WTC11 (cell line): ENCODE data around the gene SOX4. TPM values are rescaled to one million over a fixed set of nuclear protein-coding genes. Genes with fewer than 3 reads are reported as not detected.

Source experiments
- CREB1 ChIP-seq: sonication (generic); formaldehyde crosslinking; IDR thresholded peaks from 2 replicates; pipeline ENCODE4 v1.8.0; 2023; ENCODE audit warnings: mild to moderate bottlenecking, missing genetic modification reagents
- CREM ChIP-seq: sonication (generic); formaldehyde crosslinking; IDR thresholded peaks from 2 replicates; pipeline ENCODE4 v1.8.1; 2022; ENCODE audit warnings: mild to moderate bottlenecking, missing genetic modification reagents, moderate library complexity
- EMX1 ChIP-seq: fragments of 250-450 bp; sonication (Bioruptor Pico); IDR thresholded peaks from 2 replicates; pipeline ENCODE4 v1.8.0; 2021; ENCODE audit warnings: mild to moderate bottlenecking
- FOXK1 ChIP-seq: sonication (generic); formaldehyde crosslinking; IDR thresholded peaks from 2 replicates; pipeline ENCODE4 v1.8.0; 2022; ENCODE audit warnings: mild to moderate bottlenecking, moderate library complexity, missing genetic modification reagents
- JAZF1 ChIP-seq: fragments of 250-450 bp; sonication (Bioruptor Pico); IDR thresholded peaks from 2 replicates; pipeline ENCODE4 v1.9.0; 2021; ENCODE audit warnings: moderate library complexity, mild to moderate bottlenecking, inconsistent platforms
- NR1H2 ChIP-seq: sonication (generic); formaldehyde crosslinking; IDR thresholded peaks from 2 replicates; pipeline ENCODE4 v1.9.0; 2021; ENCODE audit warnings: mild to moderate bottlenecking, moderate library complexity, missing genetic modification reagents
- RORB ChIP-seq: fragments of 250-450 bp; sonication (Bioruptor Pico); IDR thresholded peaks from 2 replicates; pipeline ENCODE4 v1.9.0; 2021; ENCODE audit warnings: mild to moderate bottlenecking
- ZNF219 ChIP-seq: sonication (generic); formaldehyde crosslinking; IDR thresholded peaks from 2 replicates; pipeline ENCODE4 v1.8.0; 2023; ENCODE audit warnings: missing genetic modification reagents, mild to moderate bottlenecking, borderline replicate concordance
- total RNA-seq: library from RNA; stranded (reverse); gene quantifications from 3 replicates; pipeline ENCODE4 v1.2.3, GENCODE V29; 2021
- TF ChIP-seq, protein P1 (sequence below): sonication (generic); formaldehyde crosslinking; IDR thresholded peaks from 2 replicates; pipeline ENCODE4 v1.8.1; 2022; ENCODE audit warnings: mild to moderate bottlenecking, missing genetic modification reagents, moderate library complexity, borderline replicate concordance
- TF ChIP-seq, protein P2 (sequence below): sonication (generic); formaldehyde crosslinking; IDR thresholded peaks from 2 replicates; pipeline ENCODE4 v1.8.1; 2023; ENCODE audit warnings: mild to moderate bottlenecking, missing genetic modification reagents, moderate library complexity
- TF ChIP-seq, protein P3 (sequence below): fragments of 250-450 bp; sonication (Bioruptor Pico); IDR thresholded peaks from 2 replicates; pipeline ENCODE4 v1.9.0; 2021; ENCODE audit warnings: mild to moderate bottlenecking
- TF ChIP-seq, protein P4 (sequence below): sonication (generic); formaldehyde crosslinking; IDR thresholded peaks from 2 replicates; pipeline ENCODE4 v1.8.1; 2022; ENCODE audit warnings: missing genetic modification reagents, borderline replicate concordance
- TF ChIP-seq, protein P5 (sequence below): sonication (generic); formaldehyde crosslinking; IDR thresholded peaks from 2 replicates; pipeline ENCODE4 v1.8.0; 2022; ENCODE audit warnings: mild to moderate bottlenecking, missing genetic modification reagents
- TF ChIP-seq, protein P6 (sequence below): sonication (generic); formaldehyde crosslinking; conservative IDR thresholded peaks from 2 replicates; pipeline ENCODE4 v1.8.1; 2022; ENCODE audit warnings: mild to moderate bottlenecking, missing genetic modification reagents
- TF ChIP-seq, protein P7 (sequence below): sonication (generic); formaldehyde crosslinking; IDR thresholded peaks from 2 replicates; pipeline ENCODE4 v1.8.1; 2023; ENCODE audit warnings: mild to moderate bottlenecking, missing genetic modification reagents, moderate library complexity
- TF ChIP-seq, protein P8 (sequence below): fragments of 250-450 bp; sonication (Bioruptor Pico); conservative IDR thresholded peaks from 2 replicates; pipeline ENCODE4 v1.9.0; 2021; ENCODE audit warnings: mild to moderate bottlenecking

The SOX4 gene
- total RNA-seq, 1 experiment from 2014 or later = 182 TPM

DNA sequence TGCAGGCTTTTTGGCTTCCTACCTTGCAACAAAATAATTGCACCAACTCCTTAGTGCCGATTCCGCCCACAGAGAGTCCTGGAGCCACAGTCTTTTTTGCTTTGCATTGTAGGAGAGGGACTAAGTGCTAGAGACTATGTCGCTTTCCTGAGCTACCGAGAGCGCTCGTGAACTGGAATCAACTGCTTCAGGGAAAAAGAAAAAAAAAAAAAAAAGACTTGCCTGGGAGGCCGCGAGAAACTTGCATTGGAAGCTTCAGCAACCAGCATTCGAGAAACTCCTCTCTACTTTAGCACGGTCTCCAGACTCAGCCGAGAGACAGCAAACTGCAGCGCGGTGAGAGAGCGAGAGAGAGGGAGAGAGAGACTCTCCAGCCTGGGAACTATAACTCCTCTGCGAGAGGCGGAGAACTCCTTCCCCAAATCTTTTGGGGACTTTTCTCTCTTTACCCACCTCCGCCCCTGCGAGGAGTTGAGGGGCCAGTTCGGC, 420 bp downstream of the SOX4 start (continued):
- TF ChIP-seq, protein P1, sequence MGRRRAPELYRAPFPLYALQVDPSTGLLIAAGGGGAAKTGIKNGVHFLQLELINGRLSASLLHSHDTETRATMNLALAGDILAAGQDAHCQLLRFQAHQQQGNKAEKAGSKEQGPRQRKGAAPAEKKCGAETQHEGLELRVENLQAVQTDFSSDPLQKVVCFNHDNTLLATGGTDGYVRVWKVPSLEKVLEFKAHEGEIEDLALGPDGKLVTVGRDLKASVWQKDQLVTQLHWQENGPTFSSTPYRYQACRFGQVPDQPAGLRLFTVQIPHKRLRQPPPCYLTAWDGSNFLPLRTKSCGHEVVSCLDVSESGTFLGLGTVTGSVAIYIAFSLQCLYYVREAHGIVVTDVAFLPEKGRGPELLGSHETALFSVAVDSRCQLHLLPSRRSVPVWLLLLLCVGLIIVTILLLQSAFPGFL (CRISPR knock-in tag) = no peak
- no peak for TF ChIP-seq NR1H2 (CRISPR knock-in tag)
- TF ChIP-seq EMX1 (CRISPR knock-in tag) = 0 out of 2 replicates have a peak, but pooled peaks have one; percentile 11
- no peak for TF ChIP-seq RORB (CRISPR knock-in tag)
- no peak for TF ChIP-seq FOXK1 (CRISPR knock-in tag)
- TF ChIP-seq ZNF219 (CRISPR knock-in tag) = no peak
- TF ChIP-seq, protein P2, sequence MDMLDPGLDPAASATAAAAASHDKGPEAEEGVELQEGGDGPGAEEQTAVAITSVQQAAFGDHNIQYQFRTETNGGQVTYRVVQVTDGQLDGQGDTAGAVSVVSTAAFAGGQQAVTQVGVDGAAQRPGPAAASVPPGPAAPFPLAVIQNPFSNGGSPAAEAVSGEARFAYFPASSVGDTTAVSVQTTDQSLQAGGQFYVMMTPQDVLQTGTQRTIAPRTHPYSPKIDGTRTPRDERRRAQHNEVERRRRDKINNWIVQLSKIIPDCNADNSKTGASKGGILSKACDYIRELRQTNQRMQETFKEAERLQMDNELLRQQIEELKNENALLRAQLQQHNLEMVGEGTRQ (CRISPR knock-in tag) = 0 out of 2 replicates have a peak, but pooled peaks have one; percentile 1
- TF ChIP-seq, protein P3, sequence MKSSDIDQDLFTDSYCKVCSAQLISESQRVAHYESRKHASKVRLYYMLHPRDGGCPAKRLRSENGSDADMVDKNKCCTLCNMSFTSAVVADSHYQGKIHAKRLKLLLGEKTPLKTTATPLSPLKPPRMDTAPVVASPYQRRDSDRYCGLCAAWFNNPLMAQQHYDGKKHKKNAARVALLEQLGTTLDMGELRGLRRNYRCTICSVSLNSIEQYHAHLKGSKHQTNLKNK (CRISPR knock-in tag) = no peak
- TF ChIP-seq, protein P4, sequence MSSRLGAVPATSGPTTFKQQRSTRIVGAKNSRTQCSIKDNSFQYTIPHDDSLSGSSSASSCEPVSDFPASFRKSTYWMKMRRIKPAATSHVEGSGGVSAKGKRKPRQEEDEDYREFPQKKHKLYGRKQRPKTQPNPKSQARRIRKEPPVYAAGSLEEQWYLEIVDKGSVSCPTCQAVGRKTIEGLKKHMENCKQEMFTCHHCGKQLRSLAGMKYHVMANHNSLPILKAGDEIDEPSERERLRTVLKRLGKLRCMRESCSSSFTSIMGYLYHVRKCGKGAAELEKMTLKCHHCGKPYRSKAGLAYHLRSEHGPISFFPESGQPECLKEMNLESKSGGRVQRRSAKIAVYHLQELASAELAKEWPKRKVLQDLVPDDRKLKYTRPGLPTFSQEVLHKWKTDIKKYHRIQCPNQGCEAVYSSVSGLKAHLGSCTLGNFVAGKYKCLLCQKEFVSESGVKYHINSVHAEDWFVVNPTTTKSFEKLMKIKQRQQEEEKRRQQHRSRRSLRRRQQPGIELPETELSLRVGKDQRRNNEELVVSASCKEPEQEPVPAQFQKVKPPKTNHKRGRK (CRISPR knock-in tag) = no peak
- TF ChIP-seq JAZF1 = no peak
- TF ChIP-seq, protein P5, sequence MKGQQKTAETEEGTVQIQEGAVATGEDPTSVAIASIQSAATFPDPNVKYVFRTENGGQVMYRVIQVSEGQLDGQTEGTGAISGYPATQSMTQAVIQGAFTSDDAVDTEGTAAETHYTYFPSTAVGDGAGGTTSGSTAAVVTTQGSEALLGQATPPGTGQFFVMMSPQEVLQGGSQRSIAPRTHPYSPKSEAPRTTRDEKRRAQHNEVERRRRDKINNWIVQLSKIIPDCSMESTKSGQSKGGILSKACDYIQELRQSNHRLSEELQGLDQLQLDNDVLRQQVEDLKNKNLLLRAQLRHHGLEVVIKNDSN = 0 out of 2 replicates have a peak, but pooled peaks have one; percentile 17
- TF ChIP-seq, protein P6, sequence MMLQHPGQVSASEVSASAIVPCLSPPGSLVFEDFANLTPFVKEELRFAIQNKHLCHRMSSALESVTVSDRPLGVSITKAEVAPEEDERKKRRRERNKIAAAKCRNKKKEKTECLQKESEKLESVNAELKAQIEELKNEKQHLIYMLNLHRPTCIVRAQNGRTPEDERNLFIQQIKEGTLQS = no peak
- TF ChIP-seq, protein P7, sequence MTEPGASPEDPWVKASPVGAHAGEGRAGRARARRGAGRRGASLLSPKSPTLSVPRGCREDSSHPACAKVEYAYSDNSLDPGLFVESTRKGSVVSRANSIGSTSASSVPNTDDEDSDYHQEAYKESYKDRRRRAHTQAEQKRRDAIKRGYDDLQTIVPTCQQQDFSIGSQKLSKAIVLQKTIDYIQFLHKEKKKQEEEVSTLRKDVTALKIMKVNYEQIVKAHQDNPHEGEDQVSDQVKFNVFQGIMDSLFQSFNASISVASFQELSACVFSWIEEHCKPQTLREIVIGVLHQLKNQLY (CRISPR knock-in tag) = no peak
- TF ChIP-seq CREB1 = no peak
- TF ChIP-seq, protein P8, sequence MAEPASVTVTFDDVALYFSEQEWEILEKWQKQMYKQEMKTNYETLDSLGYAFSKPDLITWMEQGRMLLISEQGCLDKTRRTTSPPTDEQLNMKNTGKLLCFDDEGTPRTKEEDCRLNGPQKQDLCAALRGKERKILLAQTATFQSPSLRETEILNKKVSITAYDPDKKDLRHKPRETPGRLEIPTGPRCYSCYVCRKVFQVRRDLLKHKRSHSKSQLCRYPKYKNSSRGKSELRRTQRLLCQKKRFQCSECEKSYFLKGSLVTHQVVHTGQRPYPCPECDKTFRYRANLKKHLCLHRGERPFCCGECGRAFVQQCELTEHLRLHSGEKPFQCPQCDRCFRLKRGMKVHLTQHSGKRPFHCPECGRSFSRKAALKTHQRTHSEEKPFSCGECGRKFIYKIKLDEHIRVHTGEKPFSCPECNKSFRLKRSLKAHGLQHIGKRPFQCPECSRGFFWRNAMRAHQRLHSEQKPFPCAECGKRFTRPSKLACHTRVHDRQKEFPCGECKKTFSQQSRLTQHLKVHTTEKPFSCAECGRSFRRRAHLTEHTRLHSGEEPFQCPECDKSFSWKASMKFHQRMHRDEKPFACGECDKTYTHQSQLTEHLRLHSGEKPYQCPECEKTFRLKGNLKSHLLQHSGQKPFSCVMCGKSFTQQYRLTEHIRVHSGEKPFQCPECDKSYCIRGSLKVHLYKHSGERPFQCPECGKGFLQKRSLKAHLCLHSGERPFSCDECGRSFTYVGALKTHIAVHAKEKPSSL (CRISPR knock-in tag) = no peak
- peak; percentile 13; the same call in 1 of the 2 replicates for TF ChIP-seq CREM (CRISPR knock-in tag)
- TF ChIP-seq, all 79 proteins: peak for 7
